CD14-positive monocyte (primary cell): ENCODE results near the gene DTNA. TPM values are rescaled to one million over a fixed set of nuclear protein-coding genes. Genes with fewer than 3 reads are reported as not detected.

ENCODE experiments used
- DNase-seq, 3 donors: peaks; one replicate each; pipeline ENCODE4 v3.0.0-alpha.2; 2011 to 2022
- H2AFZ ChIP-seq: 2 replicates; pipeline ENCODE4 v1.6.0; 2012; ENCODE audit warnings: mild to moderate bottlenecking, low read depth, low read length, inconsistent platforms; ENCODE audit not compliant: insufficient read depth, poor library complexity, severe bottlenecking
- H3K27ac ChIP-seq, 2 donors: 1 replicate in 1 of 2; 2 replicates in 1 of 2; pipeline ENCODE4 v1.5.1; 2012 to 2013; ENCODE audit warnings: low read length in 2 of 2, control low read depth in 1 of 2, inconsistent platforms in 1 of 2, low read depth in 1 of 2, mild to moderate bottlenecking in 1 of 2
- H3K27me3 ChIP-seq, 2 donors: one replicate each; pipeline versions ENCODE4 v1.6.0 to v1.6.1; 2011 to 2013; ENCODE audit warnings: low read length in 2 of 2; ENCODE audit not compliant: control insufficient read depth in 2 of 2, insufficient read depth in 2 of 2
- H3K36me3 ChIP-seq, 2 donors: replicated peaks in 1 of 2; 1 replicate in 1 of 2; 2 replicates in 1 of 2; pipeline versions ENCODE4 v1.5.1 to v1.6.1; 2012 to 2013; ENCODE audit warnings: low read length in 2 of 2, control low read depth in 1 of 2, inconsistent platforms in 1 of 2, mild to moderate bottlenecking in 1 of 2; ENCODE audit not compliant: insufficient read depth in 2 of 2, control insufficient read depth in 1 of 2
- H3K4me1 ChIP-seq, 2 donors: 1 replicate in 1 of 2; 2 replicates in 1 of 2; pipeline versions ENCODE4 v1.5.1 to v1.6.1; 2012 to 2013; ENCODE audit warnings: low read length in 2 of 2, control low read depth in 1 of 2, inconsistent platforms in 1 of 2, mild to moderate bottlenecking in 1 of 2, moderate library complexity in 1 of 2; ENCODE audit not compliant: insufficient read depth in 2 of 2, control insufficient read depth in 1 of 2
- H3K4me2 ChIP-seq: replicated peaks from 2 replicates; pipeline ENCODE3; 2012; ENCODE audit warnings: low read length, moderate library complexity, mild to moderate bottlenecking; ENCODE audit not compliant: poor library complexity, severe bottlenecking; ENCODE audit errors: extremely low read depth
- H3K4me3 ChIP-seq, 3 experiments: fragments of 200-600 bp in 1 of 3; sonication (generic) in 1 of 3; replicated peaks in 1 of 3; 1 replicate in 2 of 3; 2 replicates in 1 of 3; pipeline ENCODE4 v1.5.1; 2011 to 2013; ENCODE audit warnings: low read length in 3 of 3, mild to moderate bottlenecking in 3 of 3, control low read depth in 2 of 3, low read depth in 2 of 3, inconsistent platforms in 1 of 3, moderate library complexity in 1 of 3
- H3K79me2 ChIP-seq: 2 replicates; pipeline ENCODE4 v1.6.0; 2012; ENCODE audit warnings: mild to moderate bottlenecking, control low read depth, inconsistent platforms, low read length, moderate library complexity; ENCODE audit not compliant: insufficient read depth
- H3K9ac ChIP-seq: 2 replicates; pipeline ENCODE4 v1.6.0; 2017; ENCODE audit warnings: low read length, mild to moderate bottlenecking; ENCODE audit not compliant: insufficient read depth, poor library complexity, severe bottlenecking
- H3K9me3 ChIP-seq, 2 donors: replicated peaks in 1 of 2; 1 replicate in 1 of 2; 2 replicates in 1 of 2; pipeline versions ENCODE4 v1.5.1 to v1.6.1; 2012 to 2013; ENCODE audit warnings: low read length in 2 of 2, control low read depth in 1 of 2; ENCODE audit not compliant: control insufficient read depth in 1 of 2, insufficient read depth in 1 of 2
- H4K20me1 ChIP-seq: 2 replicates; pipeline ENCODE4 v1.6.0; 2012; ENCODE audit warnings: mild to moderate bottlenecking, low read length, control low read depth, moderate library complexity; ENCODE audit not compliant: insufficient read depth
- H3K27ac Mint-ChIP-seq, 7 donors: one replicate each; pipeline ENCODE4 v1.8.0; 2020; ENCODE audit warnings: mild to moderate bottlenecking in 7 of 7, mixed read lengths in 7 of 7, moderate library complexity in 6 of 7, inconsistent platforms in 2 of 7
- H3K27me3 Mint-ChIP-seq, 3 donors: one replicate each; pipeline ENCODE4 v1.8.0; 2021 to 2022; ENCODE audit warnings: low read depth in 3 of 3, mild to moderate bottlenecking in 3 of 3, mixed read lengths in 3 of 3, moderate library complexity in 3 of 3, inconsistent platforms in 1 of 3
- H3K36me3 Mint-ChIP-seq, 2 donors: one replicate each; pipeline ENCODE4 v1.8.0; 2020; ENCODE audit warnings: mixed read lengths in 2 of 2, inconsistent platforms in 1 of 2, mild to moderate bottlenecking in 1 of 2
- H3K4me1 Mint-ChIP-seq: one replicate; pipeline ENCODE4 v1.8.0; 2020; ENCODE audit warnings: mild to moderate bottlenecking, mixed read lengths
- H3K4me3 Mint-ChIP-seq, 2 donors: one replicate each; pipeline ENCODE4 v1.8.0; 2020; ENCODE audit warnings: mild to moderate bottlenecking in 2 of 2, mixed read lengths in 2 of 2, moderate library complexity in 1 of 2
- H3K9me3 Mint-ChIP-seq, 7 donors: one replicate each; pipeline ENCODE4 v1.8.0; 2020 to 2022; ENCODE audit warnings: mixed read lengths in 7 of 7, mild to moderate bottlenecking in 6 of 7, moderate library complexity in 6 of 7, inconsistent platforms in 2 of 7
- CTCF ChIP-seq: fragments of 200-600 bp; IDR thresholded peaks from one replicate; pipeline ENCODE4 v1.8.0; 2022; ENCODE audit warnings: antibody characterized with exemption, mild to moderate bottlenecking
- WGBS: methylation state at CpG from one replicate; pipeline ENCODE4 v1.1.5; 2013; ENCODE audit warnings: missing lambda C conversion rate; ENCODE audit not compliant: insufficient coverage; 5-methylcytosine and 5-hydroxymethylcytosine counted together
- intact Hi-C, 2 donors: fragments of 100-400 bp; cut with micrococcal nuclease; formaldehyde crosslinking; loops; one replicate each; pipeline versions ENCODE4 v1.15.0 to v1.15.1; 2023
- polyA plus RNA-seq, 3 donors: library from polyadenylated mRNA; depleted of rRNA in 1 of 3; unstranded in 2 of 3; stranded (reverse) in 1 of 3; fragments of 300-500 nt in 2 of 3; fragments of >200 nt in 1 of 3; fragmentation: Illumina TruSeq in 2 of 3; gene quantifications; 1 replicate in 2 of 3; 2 replicates in 1 of 3; pipeline ENCODE4 v1.2.3, GENCODE V29; 2012 to 2021

Gene DTNA
- polyA plus RNA-seq, 3 donors: 0.53 to 2.3 (median 0.76) TPM

GRCh38 chr18:34932792-34933466 is 222.8 kb downstream of the DTNA start:
- H3K27me3 ChIP-seq: no peaks in the 10 kb centered on the region
- no peaks in the 10 kb centered on the region for H3K79me2 ChIP-seq
- Mint-ChIP-seq H3K4me1 (no peaks in the 10 kb centered on the region), H3K27ac (no peak overlapping the region), H3K4me3 (no peak overlapping the region), H3K27me3 (peaks cover 0 to 2% (median 1%) of the 10 kb centered on the region in 3 donors), H3K36me3 (no peaks in the 10 kb centered on the region), H3K9me3 (peaks cover 0 to 2% (median 0%) of the 10 kb centered on the region in 7 donors)
- H3K36me3 ChIP-seq: no peaks in the 10 kb centered on the region
- no peaks in the 10 kb centered on the region for H3K9me3 ChIP-seq
- H4K20me1 ChIP-seq: no peaks in the 10 kb centered on the region
- H3K4me1 ChIP-seq: no peaks in the 10 kb centered on the region
- peak in 1 of 3 donors; percentile 6 for DNase-seq
- no peak for TF ChIP-seq CTCF
- intact Hi-C loops: no loop called here
- no peak overlapping the region for H3K4me2 ChIP-seq
- no peak overlapping the region for H3K4me3 ChIP-seq
- H3K27ac ChIP-seq: no peak overlapping the region
- H2AFZ ChIP-seq: no peak overlapping the region
- no peak overlapping the region for H3K9ac ChIP-seq
- 60% methylated on average over 1 of the region's 4 CpGs for WGBS

- Histone ChIP-seq H2AFZ (no peak overlapping the region), H3K27ac (no peak overlapping the region), H3K9me3 (no peaks in the 10 kb centered on the region), H3K4me2 (no peak overlapping the region), H4K20me1 (no peaks in the 10 kb centered on the region), H3K79me2 (no peaks in the 10 kb centered on the region), H3K27me3 (no peaks in the 10 kb centered on the region), H3K4me3 (no peak overlapping the region), H3K4me1 (no peaks in the 10 kb centered on the region), H3K36me3 (no peaks in the 10 kb centered on the region), H3K9ac (no peak overlapping the region)
- no CpG with 5 or more reads among the region's 1 CpG for WGBS
- intact Hi-C loops: no loop called here
- no peaks in the 10 kb centered on the region for H3K36me3 Mint-ChIP-seq
- no peak overlapping the region for H3K4me3 Mint-ChIP-seq
- H3K27me3 Mint-ChIP-seq: peaks cover 0 to 2% (median 1%) of the 10 kb centered on the region in 3 donors
- H3K27ac Mint-ChIP-seq: no peak overlapping the region
- no peaks in the 10 kb centered on the region for H3K4me1 Mint-ChIP-seq
- H3K9me3 Mint-ChIP-seq: peaks cover 0 to 2% (median 0%) of the 10 kb centered on the region in 7 donors
- no peak for TF ChIP-seq CTCF
- no peak for DNase-seq
These were observed 224.0 kb downstream of the DTNA start for GRCh38 chr18:34933909-34934661.
